Ovary (tissue), 9 donors: Measurements from ENCODE around the gene COL13A1. TPM values are rescaled to one million over a fixed set of nuclear protein-coding genes. Genes with fewer than 3 reads are reported as not detected.

Experiments used
- DNase-seq, 5 donors: peaks; one replicate each; pipeline ENCODE4 v3.0.0-alpha.2; 2019 to 2020
- H3K27ac ChIP-seq, 2 donors: fragments of 200-600 bp; one replicate each; pipeline versions ENCODE4 v1.5.1 to v1.8.0; 2019 to 2022
- H3K27me3 ChIP-seq: fragments of 200-600 bp; one replicate; pipeline ENCODE4 v1.8.0; 2022
- H3K36me3 ChIP-seq: fragments of 200-600 bp; sonication (generic); one replicate; pipeline ENCODE4 v1.5.1; 2019
- H3K4me1 ChIP-seq: one replicate; pipeline ENCODE4 v1.8.1; 2013; ENCODE audit warnings: mild to moderate bottlenecking, moderate library complexity; ENCODE audit not compliant: insufficient read depth
- H3K4me3 ChIP-seq: fragments of 200-600 bp; sonication (generic); one replicate; pipeline ENCODE4 v1.5.1; 2017
- H3K9me3 ChIP-seq, 2 donors: fragments of 200-600 bp in 1 of 2; sonication (generic) in 1 of 2; one replicate each; pipeline versions ENCODE4 v1.5.1 to v1.8.1; 2013 to 2019; ENCODE audit warnings: mild to moderate bottlenecking in 1 of 2, moderate library complexity in 1 of 2
- CTCF ChIP-seq, 3 donors: fragments of 450-650 bp in 2 of 3; fragments of 200-600 bp in 1 of 3; IDR thresholded peaks; one replicate each; pipeline versions ENCODE4 v1.5.1 to v1.8.0; 2016 to 2022; ENCODE audit warnings: antibody characterized with exemption in 3 of 3, mild to moderate bottlenecking in 1 of 3
- EP300 ChIP-seq: sonication (generic); formaldehyde crosslinking; IDR thresholded peaks from one replicate; pipeline ENCODE4 v1.6.1; 2017; ENCODE audit warnings: antibody characterized with exemption
- POLR2A ChIP-seq: fragments of 450-650 bp; IDR thresholded peaks from one replicate; pipeline ENCODE4 v1.6.1; 2017; ENCODE audit warnings: antibody characterized with exemption, mild to moderate bottlenecking, moderate library complexity
- whole genome bisulfite sequencing, 3 donors: extraction: QIAGEN DNeasy Blood & Tissue Kit in 1 of 3; methylation state at CpG; one replicate each; pipeline versions ENCODE4 v1.1.5 to v1.1.7; 2013 to 2017; 5-methylcytosine and 5-hydroxymethylcytosine counted together
- intact Hi-C, 4 donors: fragments of 100-400 bp; cut with DNase I; formaldehyde crosslinking; loops; one replicate each; pipeline versions ENCODE4 v1.11.0 to v1.15.1; 2022 to 2023
- polyA plus RNA-seq, 2 donors: library from polyadenylated mRNA; stranded (reverse); fragments of 200-250 nt in 1 of 2; fragments of 350-450 nt in 1 of 2; fragmentation: Illumina TruSeq in 1 of 2; extraction: RNeasy Lipid Tissue Mini Kit (QIAGEN cat#74804) in 1 of 2; gene quantifications; one replicate each; pipeline ENCODE4 v1.2.3, GENCODE V29; 2013 to 2014
- total RNA-seq, 7 donors: library from RNA; depleted of rRNA in 2 of 7; stranded (reverse); fragments of >200 nt in 2 of 7; fragmentation: NEBNext Ultra II Directional in 3 of 7; extraction: Animal tissue kit (Norgen Biotek cat#: 25700) in 3 of 7; gene quantifications; one replicate each; pipeline versions ENCODE4 v1.1.0 to v1.2.4, GENCODE V29; 2016 to 2023
- donor health status: DM: no; HTN: no; CAD: no; lungs with moderate emphysema.
- donor health status: DM: no; HTN: no; CAD: no.
- donor health status: Bipolar disorder and iron deficiency.
- donor health status: DM: yes; HTN: yes; CAD: no.
- donor health status: DM: no; HTN: no; CAD: no.
- donor health status: DM: yes; HTN: yes; CAD: no.

COL13A1 gene
- total and polyA plus RNA-seq, 9 donors, result 0.48 to 3.1 (median 1.1) TPM

DNA sequence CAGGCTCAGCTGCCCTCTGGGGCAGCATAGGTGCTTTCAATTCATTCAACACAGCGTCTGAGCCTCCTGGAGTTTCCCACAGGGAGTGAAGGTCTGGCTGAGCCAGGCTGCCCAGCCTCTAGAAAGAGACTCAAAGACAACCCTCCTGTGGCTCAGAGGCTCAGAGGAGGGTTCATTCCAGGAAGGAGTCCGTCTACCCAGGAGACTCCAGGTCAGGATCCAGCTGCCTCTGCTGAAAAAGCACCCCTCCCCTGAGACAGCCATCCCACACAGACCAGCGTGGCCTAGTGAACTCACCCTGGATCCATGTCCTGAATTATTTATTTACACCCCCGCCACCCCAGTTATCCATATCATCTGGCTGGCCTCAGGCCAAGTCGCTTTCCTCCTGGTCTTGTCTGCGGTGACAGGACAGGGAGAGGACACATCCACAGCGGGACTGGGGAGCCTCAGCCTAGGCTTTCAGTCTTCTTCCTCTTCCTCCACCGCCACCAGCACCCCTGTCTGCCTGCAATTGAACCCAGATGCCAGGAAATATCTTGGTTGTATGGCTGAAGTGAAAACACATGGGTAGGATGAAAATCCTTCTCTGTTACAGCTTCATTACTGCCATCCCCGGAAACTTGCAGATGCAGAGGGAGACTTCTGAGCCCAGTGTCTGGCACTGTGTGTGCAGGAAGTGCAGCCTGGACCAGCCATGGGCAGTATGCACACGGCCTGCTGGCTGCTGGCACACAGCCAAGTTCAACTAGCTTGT lies 44.0 kb upstream of the COL13A1 start:
- DNase-seq, result peak; percentile 42 to 70 (median 60)
- H3K9me3 ChIP-seq, result no peaks in the 10 kb centered on the region

GRCh38 chr10:69758310-69758728 lies 43.4 kb upstream of the COL13A1 start:
- H3K27ac ChIP-seq, result no peak overlapping the region
- 68 to 87% (median 70%) methylated on average over 1 of the region's 1 CpG for WGBS, 3 donors
- H3K4me1 ChIP-seq, result peaks cover 3% of the 10 kb centered on the region
- H3K36me3 ChIP-seq, result no peaks in the 10 kb centered on the region
- no peak overlapping the region for H3K4me3 ChIP-seq
- no peaks in the 10 kb centered on the region for H3K9me3 ChIP-seq
- H3K27me3 ChIP-seq, result no peaks in the 10 kb centered on the region
- no peak for DNase-seq
- TF ChIP-seq EP300 (no peak), CTCF (IDR thresholded peaks at IDR 0.05) (no peak), POLR2A (no peak)
- intact Hi-C loops, result no loop called here

More for the DNA sequence above, 44.0 kb upstream of the COL13A1 start:
- intact Hi-C loops, result no loop called here
- TF ChIP-seq EP300 (no peak), CTCF (IDR thresholded peaks at IDR 0.05) (no peak), POLR2A (no peak)
- 33 to 46% (median 38%) methylated on average over 10 of the region's 10 CpGs for WGBS, 3 donors
- no peaks in the 10 kb centered on the region for H3K36me3 ChIP-seq
- no peaks in the 10 kb centered on the region for H3K27me3 ChIP-seq
- no peak overlapping the region for H3K4me3 ChIP-seq
- H3K4me1 ChIP-seq, result peaks cover 3% of the 10 kb centered on the region
- H3K27ac ChIP-seq, result no peak overlapping the region

GRCh38 chr10:69759641-69760040 lies 42.1 kb upstream of the COL13A1 start:
- H3K36me3 ChIP-seq, result no peaks in the 10 kb centered on the region
- peaks cover 3% of the 10 kb centered on the region for H3K4me1 ChIP-seq
- intact Hi-C loops, result no loop called here
- no peak for DNase-seq
- TF ChIP-seq POLR2A (no peak), EP300 (no peak), CTCF (IDR thresholded peaks at IDR 0.05) (no peak)
- H3K4me3 ChIP-seq, result no peak overlapping the region
- no peaks in the 10 kb centered on the region for H3K9me3 ChIP-seq
- 65 to 80% (median 72%) methylated on average over 6 of the region's 6 CpGs for WGBS, 3 donors
- H3K27ac ChIP-seq, result no peak overlapping the region
- no peaks in the 10 kb centered on the region for H3K27me3 ChIP-seq

GRCh38 chr10:69760072-69760471 lies 41.6 kb upstream of the COL13A1 start:
- WGBS, 3 donors, result 78 to 84% (median 81%) methylated on average over 5 of the region's 5 CpGs
- no peaks in the 10 kb centered on the region for H3K9me3 ChIP-seq
- H3K4me3 ChIP-seq, result no peak overlapping the region
- no peak overlapping the region for H3K27ac ChIP-seq
- TF ChIP-seq POLR2A (no peak), EP300 (no peak), CTCF (IDR thresholded peaks at IDR 0.05) (no peak)
- H3K4me1 ChIP-seq, result peaks cover 3% of the 10 kb centered on the region
- H3K36me3 ChIP-seq, result no peaks in the 10 kb centered on the region
- DNase-seq, result no peak
- intact Hi-C loops, result no loop called here
- no peaks in the 10 kb centered on the region for H3K27me3 ChIP-seq
